Occipital lobe (tissue), 2 donors: ENCODE measurements around the gene KRT12. TPM values are rescaled to one million over a fixed set of nuclear protein-coding genes. Genes with fewer than 3 reads are reported as not detected.

Experiments used
- DNase-seq: peaks from one replicate; lab custom pipeline; 2025; lab: John Stamatoyannopoulos, UW
- total RNA-seq: library from RNA; depleted of rRNA; stranded (reverse); fragments of >200 nt; gene quantifications from one replicate; pipeline ENCODE4 v1.2.3, GENCODE V29; 2014

Gene KRT12
- total RNA-seq, 1 donor from 2014 or later, result not detected

- DNase-seq, result no peak
Observed at GRCh38 chr17:40843242-40843641, 23.8 kb downstream of the KRT12 start.

DNA sequence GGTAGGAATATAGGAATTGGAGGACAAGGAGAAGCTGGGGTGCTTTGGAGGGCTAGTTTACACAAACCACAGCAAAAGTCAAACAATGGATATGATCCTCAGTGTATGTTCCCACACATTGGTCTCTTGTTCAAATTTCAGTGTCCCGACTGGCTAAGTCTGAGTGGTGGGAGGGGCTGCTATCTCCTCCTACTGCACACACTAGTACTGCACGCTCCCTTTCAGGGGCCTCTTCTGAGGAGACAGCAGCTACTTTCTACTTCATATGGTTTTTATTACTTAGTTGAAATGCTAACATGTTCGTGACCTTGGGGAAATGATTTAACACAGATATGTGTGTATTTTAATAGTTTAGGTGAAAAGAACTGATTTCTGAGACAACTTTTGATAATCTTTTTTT, 25.8 kb downstream of the KRT12 start:
- DNase-seq, result no peak

GRCh38 chr17:40839194-40839593, 27.8 kb downstream of the KRT12 start:
- no peak for DNase-seq

- no peak for DNase-seq
Observed at GRCh38 chr17:40836020-40836419, 31.0 kb downstream of the KRT12 start.

- no peak for DNase-seq
Observed at GRCh38 chr17:40833882-40834281, 33.1 kb downstream of the KRT12 start.

GRCh38 chr17:40832840-40833239, 34.2 kb downstream of the KRT12 start:
- DNase-seq, result no peak

DNA sequence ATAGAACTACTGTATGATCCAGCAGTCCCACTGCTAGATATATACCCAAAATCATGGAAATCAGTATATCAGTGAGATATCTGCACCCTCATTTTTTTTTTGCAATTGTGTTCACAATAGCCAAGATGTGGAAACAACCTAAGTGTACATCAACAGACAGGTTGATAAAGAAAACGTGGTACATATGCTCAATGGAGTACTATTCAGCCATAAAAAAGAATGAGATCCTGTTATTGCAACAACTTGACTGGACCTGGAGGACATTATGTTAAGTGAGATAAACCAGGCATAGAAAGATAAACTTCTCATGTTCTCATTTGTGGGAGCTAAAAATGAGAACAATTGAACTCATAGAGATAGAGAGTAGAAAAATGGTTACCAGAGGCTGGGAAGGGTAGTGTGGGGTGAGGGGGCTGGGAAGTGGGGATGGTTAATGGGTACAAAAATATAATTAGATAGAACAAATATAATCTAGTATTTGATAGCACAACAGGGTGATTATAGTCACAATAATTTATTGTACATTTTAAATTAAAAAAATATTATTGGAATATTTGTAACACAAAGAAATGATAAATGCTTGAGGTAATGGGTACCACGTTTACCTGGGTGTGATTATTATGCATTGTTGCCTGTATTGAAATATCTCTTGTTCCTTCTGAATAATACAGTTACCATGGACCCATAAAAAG, 36.8 kb downstream of the KRT12 start:
- no peak for DNase-seq

DNA sequence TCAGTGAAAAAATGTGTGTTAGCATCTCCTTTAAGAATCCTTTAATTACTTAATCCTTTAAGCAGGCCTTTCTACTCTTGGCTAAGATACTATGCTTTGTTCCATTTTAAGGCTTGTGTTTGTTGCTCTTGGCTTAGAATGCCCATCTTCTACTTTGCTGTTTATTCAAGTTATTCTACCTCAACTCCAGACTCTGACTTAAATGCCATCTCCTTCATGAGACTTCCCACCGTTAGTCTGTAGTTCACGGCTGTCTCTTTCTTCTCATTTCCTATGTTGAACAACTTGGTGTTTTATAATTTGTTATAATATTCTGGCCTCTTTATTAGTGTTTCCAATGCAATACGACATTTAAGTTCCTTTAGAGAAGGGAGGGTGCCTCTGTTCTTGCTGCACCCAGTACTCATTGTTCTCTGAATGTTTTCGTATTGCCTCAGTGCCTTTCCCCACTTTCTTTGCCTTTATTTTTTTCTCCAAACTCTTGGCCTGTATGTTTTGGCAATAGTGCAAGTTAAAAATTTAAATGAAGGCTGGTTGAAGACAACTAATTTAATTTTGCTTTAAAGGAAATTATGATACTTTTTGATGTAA, 38.5 kb downstream of the KRT12 start:
- no peak for DNase-seq

DNA sequence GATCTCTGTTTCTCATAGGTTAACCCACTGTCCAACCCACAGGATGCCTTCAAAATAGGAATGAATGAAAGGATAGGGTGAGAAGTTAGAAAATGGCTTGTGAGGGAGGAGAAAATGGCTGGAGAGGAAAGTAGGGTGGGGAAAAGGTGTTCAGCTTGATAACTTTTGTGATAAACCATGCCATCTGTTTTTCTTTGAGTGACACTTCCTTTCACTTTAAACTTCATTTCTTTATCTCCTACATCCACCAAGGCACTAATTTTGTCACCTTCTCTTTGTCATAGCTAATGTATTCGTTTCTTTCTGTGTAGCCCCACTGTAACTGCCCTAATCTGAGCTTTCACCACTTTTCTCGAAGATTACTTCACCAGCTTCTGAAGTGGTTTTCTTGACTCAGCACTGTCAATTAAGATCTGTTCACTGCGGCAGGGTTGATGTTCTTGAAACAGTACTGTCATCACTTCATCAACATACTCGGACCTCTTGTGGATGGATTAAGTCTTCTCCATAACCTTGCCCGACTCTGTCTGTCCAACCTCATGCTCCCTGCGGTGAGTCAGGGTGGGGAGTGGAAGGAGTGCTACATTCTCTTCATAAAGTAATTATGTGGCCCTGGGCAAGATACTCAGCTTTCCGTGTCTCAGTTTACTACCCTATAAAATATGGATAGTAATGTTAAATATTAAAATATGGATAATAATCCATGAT, 39.1 kb downstream of the KRT12 start:
- no peak for DNase-seq

DNA sequence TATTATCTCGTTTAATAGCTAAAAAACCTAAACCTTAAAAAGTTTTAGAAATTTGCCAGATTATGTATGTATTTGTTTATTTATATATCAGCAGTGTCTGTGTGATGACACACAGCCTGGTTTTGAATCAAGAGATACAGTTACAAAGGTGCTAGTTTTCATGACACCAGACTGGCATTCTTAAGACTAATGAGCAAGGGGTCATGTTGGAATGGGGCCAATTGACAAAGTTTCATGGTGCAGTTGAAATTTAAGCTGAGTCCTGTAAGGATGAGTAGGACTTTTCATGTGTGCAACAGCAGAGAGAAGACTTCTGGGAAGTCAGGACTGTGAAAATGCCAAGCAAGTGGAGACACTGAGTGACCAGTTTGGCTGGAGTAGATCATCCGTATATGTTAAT, 41.4 kb downstream of the KRT12 start:
- no peak for DNase-seq

GRCh38 chr17:40824015-40824832, 42.8 kb downstream of the KRT12 start:
- DNase-seq, result no peak

- DNase-seq, result no peak
Observed at GRCh38 chr17:40822132-40822812, 44.8 kb downstream of the KRT12 start, which contains the start of gene KRT10. Gene KRT10 (minus strand): TSS chr17:40822614. CDS start chr17:40822585, 29 bp downstream.

- DNase-seq, result no peak
Observed at GRCh38 chr17:40821536-40821935, 45.5 kb downstream of the KRT12 start.

- no peak for DNase-seq
Observed at GRCh38 chr17:40820228-40820838, 46.7 kb downstream of the KRT12 start.

DNA sequence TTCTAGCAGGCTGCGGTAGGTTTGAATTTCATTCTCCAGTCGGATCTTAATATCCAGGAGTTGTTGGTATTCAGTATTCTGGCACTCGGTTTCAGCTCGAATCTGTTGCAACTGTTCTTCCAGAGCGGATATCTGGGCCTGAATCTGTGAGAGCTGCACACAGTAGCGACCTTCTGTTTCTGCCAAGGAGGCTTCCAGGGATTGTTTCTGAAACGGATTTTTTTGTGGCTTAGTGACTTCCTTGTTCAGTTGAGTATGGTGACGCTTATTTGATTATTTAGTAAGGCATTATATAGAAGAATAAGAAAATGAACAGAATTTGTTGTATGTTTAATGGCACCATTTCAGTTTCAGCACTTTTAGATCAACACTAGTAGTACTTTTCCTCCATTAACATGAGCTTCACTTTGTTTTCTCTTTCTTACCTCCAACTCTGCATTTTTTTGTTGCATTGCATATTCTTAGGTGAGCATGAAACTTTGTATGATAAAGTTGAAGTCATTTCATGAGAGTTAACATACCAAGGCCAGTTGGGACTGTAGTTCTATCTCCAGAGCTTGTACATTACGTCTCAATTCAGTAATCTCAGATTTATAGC, 47.4 kb downstream of the KRT12 start:
- DNase-seq, result no peak

GRCh38 chr17:40818733-40819527, 48.1 kb downstream of the KRT12 start:
- DNase-seq, result peak; percentile 63

DNA sequence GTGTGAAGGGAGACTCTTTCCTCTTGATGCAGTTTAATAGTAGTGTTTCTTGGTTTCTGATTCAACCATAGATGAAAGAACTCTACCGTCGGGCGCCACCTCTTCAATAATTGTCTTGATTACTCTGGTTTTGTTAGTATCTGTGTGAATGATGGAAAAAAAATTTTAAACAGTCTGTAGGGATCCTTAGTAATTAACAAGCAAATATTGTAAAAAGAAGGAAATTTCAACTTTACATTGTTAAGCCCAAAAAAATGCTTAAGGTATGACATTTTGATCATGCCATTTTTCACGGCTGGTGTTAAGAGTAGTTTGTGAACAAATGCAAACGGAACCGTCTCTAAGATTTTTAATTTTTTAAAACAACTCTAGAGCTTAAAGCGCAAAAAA, 48.7 kb downstream of the KRT12 start:
- no peak for DNase-seq

- no peak for DNase-seq
Observed at GRCh38 chr17:40817103-40817682, 49.8 kb downstream of the KRT12 start.

DNA sequence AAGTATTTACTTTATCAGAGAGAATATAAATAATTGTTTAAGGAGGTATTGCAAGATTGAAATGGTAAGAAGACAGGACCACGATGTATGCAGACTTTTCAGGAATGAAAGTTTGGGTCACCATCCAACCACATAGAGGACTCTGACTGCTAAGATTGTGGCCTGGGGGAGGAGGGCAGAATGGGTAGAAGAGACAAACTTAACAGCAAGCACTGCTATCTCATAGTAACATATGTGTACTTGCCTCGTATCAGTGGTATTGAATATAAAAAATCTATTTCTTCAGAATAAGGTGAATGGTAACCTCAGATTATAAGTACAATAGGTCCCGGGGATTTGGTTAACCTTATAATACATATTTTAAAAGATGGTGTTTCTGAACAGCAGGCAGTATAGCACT, 50.5 kb downstream of the KRT12 start:
- no peak for DNase-seq
